ENCODE results near the gene TPRN. TPM values are rescaled to one million over a fixed set of nuclear protein-coding genes. Genes with fewer than 3 reads are reported as not detected.

Gene TPRN
- total and polyA plus RNA-seq, 5 donors, result 4.8 to 13.9 (median 7.9) TPM

DNA sequence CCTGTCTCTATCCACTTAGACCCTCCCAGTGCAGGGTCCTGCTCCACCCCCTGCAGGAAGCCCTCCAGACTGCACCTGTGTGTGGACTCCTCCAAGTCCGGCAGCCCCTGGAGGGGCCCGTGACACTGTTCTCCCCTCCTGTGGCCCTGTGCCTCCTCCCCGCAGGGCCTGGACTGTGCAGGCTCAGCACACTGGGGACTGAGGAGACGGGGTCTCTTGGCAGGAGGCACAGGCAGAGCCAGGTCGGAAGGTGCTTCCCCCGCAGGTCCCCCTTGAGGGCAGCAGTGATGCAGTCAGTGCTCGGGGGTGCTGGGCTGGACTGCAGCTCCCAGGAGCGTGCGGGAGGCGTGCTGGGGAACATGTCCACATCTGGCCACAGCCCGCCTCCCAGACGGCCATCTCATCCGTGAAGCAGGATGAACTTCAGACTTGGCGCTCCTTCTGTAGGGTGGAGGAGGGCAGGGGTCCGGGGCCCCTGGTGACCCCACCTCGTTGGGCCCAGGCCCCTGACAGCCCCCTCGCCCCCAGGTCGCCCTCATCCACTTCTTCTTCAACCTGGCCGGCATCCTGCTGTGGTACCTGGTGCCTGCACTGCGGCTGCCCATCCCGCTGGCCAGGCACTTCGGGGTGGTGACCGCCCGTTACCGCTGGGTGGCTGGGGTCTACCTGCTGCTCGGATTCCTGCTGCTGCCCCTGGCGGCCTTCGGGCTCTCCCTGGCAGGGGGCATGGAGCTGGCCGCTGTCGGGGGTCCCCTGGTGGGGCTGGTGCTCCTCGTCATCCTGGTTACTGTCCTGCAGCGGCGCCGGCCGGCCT lies 35.1 kb upstream of the TPRN start:
- no peak overlapping the region for H3K27ac ChIP-seq (ENCODE audit: low read length)
- no peaks in the 10 kb centered on the region for H3K4me1 ChIP-seq (ENCODE audit: control insufficient read depth, insufficient read depth, low read length)
- H3K4me3 ChIP-seq (ENCODE audit: low read length), result no peak overlapping the region
- no peaks in the 10 kb centered on the region for H3K27me3 ChIP-seq (ENCODE audit: control insufficient read depth, insufficient read depth)
- H3K9me3 ChIP-seq (ENCODE audit: control insufficient read depth, low read length), result no peaks in the 10 kb centered on the region
- WGBS, result 64% methylated on average over 35 of the region's 35 CpGs
- ATAC-seq (no peak), DNase-seq (no peak)
- intact Hi-C loops (cut with DNase I), result no loop called here

DNA sequence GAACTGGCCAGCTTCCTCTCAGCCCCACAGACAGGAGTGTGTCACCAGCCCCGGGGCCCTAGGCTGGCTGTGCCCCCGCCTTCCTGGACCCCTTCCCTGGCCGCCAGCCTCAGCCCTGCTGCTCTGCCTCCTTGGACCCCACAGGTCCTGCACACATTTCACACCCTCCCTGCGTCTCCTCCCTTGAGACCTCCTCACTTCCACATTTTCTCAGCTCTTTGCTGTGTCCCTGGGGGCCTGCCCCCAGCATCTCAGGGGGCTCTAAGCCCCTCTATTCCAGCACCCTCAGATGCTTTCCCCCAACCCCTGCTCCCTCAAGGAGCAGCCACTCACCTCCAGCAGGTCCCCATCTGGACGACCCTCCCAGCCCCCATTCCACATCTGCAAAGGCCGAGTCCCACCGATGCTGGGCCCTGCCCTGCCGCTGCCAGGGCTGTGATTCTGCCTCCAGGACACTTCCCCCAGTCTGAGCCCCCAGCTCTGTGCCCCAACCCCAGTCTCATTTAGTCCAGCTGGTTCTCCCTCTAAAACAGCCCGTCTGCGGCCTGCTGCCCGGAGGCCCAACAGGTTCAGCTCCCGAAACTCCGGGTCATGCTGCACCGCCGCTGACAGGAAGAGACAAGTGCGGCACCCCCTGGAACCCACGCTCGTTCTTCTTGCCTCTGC lies 34.4 kb upstream of the TPRN start:
- 65% methylated on average over 18 of the region's 18 CpGs for WGBS
- intact Hi-C loops (cut with DNase I), result no loop called here
- ATAC-seq, result no peak
- no peak for DNase-seq
- Histone ChIP-seq H3K4me1 (ENCODE audit: control insufficient read depth, insufficient read depth, low read length) (no peaks in the 10 kb centered on the region), H3K9me3 (ENCODE audit: control insufficient read depth, low read length) (no peaks in the 10 kb centered on the region), H3K27ac (ENCODE audit: low read length) (no peak overlapping the region), H3K27me3 (ENCODE audit: control insufficient read depth, insufficient read depth) (no peaks in the 10 kb centered on the region), H3K4me3 (ENCODE audit: low read length) (no peak overlapping the region)

DNA sequence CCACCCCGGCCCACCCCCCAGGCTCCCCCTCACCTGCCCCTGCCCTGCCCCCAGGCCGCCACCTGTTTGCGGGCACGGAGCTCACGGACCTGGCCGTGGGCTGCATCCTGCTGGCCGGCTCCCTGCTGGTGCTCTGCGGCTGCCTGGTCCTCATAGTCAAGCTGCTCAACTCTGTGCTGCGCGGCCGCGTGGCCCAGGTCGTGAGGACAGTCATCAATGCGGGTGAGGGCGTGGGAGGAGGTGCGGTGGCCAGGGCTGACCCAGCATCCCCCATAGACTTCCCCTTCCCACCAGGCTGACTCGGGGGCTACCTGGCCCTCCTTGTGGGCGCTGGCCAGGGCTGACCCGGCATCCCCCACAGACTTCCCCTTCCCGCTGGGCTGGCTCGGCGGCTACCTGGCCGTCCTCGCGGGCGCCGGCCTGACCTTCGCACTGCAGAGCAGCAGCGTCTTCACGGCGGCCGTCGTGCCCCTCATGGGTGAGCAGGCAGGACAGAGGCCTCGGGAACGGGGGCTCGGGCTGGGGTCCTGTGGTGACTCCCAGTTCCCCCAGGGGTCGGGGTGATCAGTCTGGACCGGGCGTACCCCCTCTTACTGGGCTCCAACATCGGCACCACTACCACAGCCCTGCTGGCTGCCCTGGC lies 33.6 kb upstream of the TPRN start:
- intact Hi-C loops (cut with DNase I), result no loop called here
- Histone ChIP-seq H3K27me3 (ENCODE audit: control insufficient read depth, insufficient read depth) (no peaks in the 10 kb centered on the region), H3K4me1 (ENCODE audit: control insufficient read depth, insufficient read depth, low read length) (no peaks in the 10 kb centered on the region), H3K27ac (ENCODE audit: low read length) (no peak overlapping the region), H3K9me3 (ENCODE audit: control insufficient read depth, low read length) (no peaks in the 10 kb centered on the region), H3K4me3 (ENCODE audit: low read length) (no peak overlapping the region)
- DNase-seq (no peak), ATAC-seq (no peak)
- 57% methylated on average over 40 of the region's 40 CpGs for WGBS

GRCh38 chr9:137233143-137233980 lies 32.8 kb upstream of the TPRN start:
- no peaks in the 10 kb centered on the region for H3K4me1 ChIP-seq (ENCODE audit: control insufficient read depth, insufficient read depth, low read length)
- no peaks in the 10 kb centered on the region for H3K9me3 ChIP-seq (ENCODE audit: control insufficient read depth, low read length)
- H3K27ac ChIP-seq (ENCODE audit: low read length), result no peak overlapping the region
- no peaks in the 10 kb centered on the region for H3K27me3 ChIP-seq (ENCODE audit: control insufficient read depth, insufficient read depth)
- no peak overlapping the region for H3K4me3 ChIP-seq (ENCODE audit: low read length)
- 70% methylated on average over 40 of the region's 40 CpGs for WGBS
- ATAC-seq (no peak), DNase-seq (no peak)
- intact Hi-C loops (cut with DNase I), result loop anchor here in 1 of 4 donors (2.0 kb wide), 2 partner anchors 27 to 111 kb away; no protein-coding TSS in a partner anchor

DNA sequence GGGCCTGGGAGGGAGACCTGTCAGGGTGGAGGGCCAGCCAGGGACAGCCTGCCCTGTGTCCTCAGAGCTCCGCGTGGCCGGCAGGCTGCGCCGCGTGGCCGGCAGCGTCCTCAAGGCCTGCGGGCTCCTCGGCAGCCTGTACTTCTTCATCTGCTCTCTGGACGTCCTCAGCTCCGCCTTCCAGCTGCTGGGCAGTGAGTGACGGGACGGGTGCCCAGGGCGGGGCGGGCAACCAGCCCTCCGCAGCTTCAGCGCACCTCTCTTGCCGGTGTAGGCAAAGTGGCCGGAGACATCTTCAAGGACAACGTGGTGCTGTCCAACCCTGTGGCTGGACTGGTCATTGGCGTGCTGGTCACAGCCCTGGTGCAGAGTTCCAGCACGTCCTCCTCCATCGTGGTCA lies 32.0 kb upstream of the TPRN start:
- ATAC-seq (no peak), DNase-seq (no peak)
- Histone ChIP-seq H3K27ac (ENCODE audit: low read length) (no peak overlapping the region), H3K27me3 (ENCODE audit: control insufficient read depth, insufficient read depth) (no peaks in the 10 kb centered on the region), H3K4me3 (ENCODE audit: low read length) (no peak overlapping the region), H3K9me3 (ENCODE audit: control insufficient read depth, low read length) (no peaks in the 10 kb centered on the region), H3K4me1 (ENCODE audit: control insufficient read depth, insufficient read depth, low read length) (no peaks in the 10 kb centered on the region)
- WGBS, result 68% methylated on average over 24 of the region's 24 CpGs
- intact Hi-C loops (cut with DNase I), result loop anchor here in 1 of 4 donors (2.0 kb wide), 2 partner anchors 28 to 110 kb away; no protein-coding TSS in a partner anchor

DNA sequence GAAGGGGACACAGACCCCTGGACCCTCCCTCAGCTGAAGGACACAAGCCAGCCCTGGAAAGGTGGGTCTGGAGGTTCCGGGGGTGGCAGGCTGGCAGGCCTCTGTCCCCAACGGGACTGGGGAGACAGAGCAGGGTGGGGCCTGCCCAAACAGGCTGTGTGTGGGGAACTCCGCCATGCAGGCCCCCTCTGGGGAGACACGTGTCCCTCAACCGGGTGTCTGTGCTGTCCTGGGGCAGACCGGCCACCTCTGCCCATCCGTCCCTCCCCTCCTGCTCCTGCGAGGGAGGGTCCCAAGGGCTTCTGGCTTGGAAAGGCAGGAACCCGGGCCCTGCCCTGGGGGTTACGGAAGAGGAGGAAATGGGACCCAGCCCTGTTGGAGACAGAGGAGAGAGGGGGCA lies 31.6 kb upstream of the TPRN start:
- 60% methylated on average over 10 of the region's 10 CpGs for WGBS
- intact Hi-C loops (cut with DNase I), result loop anchor here in 1 of 4 donors (2.0 kb wide), 2 partner anchors 29 to 109 kb away; no protein-coding TSS in a partner anchor
- H3K27me3 ChIP-seq (ENCODE audit: control insufficient read depth, insufficient read depth), result no peaks in the 10 kb centered on the region
- no peak for DNase-seq
- H3K4me1 ChIP-seq (ENCODE audit: control insufficient read depth, insufficient read depth, low read length), result no peaks in the 10 kb centered on the region
- H3K4me3 ChIP-seq (ENCODE audit: low read length), result no peak overlapping the region
- no peak for ATAC-seq
- no peak overlapping the region for H3K27ac ChIP-seq (ENCODE audit: low read length)
- no peaks in the 10 kb centered on the region for H3K9me3 ChIP-seq (ENCODE audit: control insufficient read depth, low read length)

DNA sequence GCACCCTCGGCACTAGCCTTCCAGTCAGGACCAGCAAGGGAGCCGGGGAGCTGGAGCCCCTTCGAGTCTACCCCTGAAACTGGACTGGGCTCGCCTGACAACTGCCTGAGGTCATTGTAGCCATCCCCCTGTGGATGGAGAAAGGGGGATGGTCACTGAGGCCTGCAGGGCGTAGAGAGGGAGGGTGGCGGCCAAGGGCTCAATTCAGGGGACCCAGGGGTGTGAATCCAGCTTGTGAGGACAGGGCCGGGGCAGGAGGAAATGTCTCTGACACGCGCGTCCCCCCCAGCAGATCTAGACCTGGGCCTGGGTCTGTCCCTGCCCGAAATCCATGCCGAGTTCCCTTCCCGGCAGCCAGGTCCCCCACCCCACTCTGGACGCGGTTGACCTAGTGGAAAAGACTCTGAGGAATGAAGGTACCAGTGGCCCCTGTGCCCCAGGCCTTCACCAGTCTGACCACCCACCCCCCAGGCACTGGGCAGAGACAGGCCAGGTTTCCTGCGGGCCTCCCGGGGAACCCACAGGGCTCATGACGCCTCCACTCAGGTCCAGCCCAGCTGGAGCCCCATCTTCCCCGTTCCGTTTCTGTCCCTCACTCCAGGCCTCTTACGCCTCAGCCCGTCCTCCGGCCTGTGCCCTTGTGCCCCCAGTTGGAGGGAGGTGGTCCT lies 31.0 kb upstream of the TPRN start:
- intact Hi-C loops (cut with DNase I), result loop anchor here in 1 of 4 donors (2.0 kb wide), 2 partner anchors 29 to 109 kb away; no protein-coding TSS in a partner anchor
- DNase-seq (no peak), ATAC-seq (no peak)
- WGBS, result 78% methylated on average over 23 of the region's 23 CpGs
- Histone ChIP-seq H3K27ac (ENCODE audit: low read length) (no peak overlapping the region), H3K4me3 (ENCODE audit: low read length) (no peak overlapping the region), H3K9me3 (ENCODE audit: control insufficient read depth, low read length) (no peaks in the 10 kb centered on the region), H3K27me3 (ENCODE audit: control insufficient read depth, insufficient read depth) (no peaks in the 10 kb centered on the region), H3K4me1 (ENCODE audit: control insufficient read depth, insufficient read depth, low read length) (no peaks in the 10 kb centered on the region)

DNA sequence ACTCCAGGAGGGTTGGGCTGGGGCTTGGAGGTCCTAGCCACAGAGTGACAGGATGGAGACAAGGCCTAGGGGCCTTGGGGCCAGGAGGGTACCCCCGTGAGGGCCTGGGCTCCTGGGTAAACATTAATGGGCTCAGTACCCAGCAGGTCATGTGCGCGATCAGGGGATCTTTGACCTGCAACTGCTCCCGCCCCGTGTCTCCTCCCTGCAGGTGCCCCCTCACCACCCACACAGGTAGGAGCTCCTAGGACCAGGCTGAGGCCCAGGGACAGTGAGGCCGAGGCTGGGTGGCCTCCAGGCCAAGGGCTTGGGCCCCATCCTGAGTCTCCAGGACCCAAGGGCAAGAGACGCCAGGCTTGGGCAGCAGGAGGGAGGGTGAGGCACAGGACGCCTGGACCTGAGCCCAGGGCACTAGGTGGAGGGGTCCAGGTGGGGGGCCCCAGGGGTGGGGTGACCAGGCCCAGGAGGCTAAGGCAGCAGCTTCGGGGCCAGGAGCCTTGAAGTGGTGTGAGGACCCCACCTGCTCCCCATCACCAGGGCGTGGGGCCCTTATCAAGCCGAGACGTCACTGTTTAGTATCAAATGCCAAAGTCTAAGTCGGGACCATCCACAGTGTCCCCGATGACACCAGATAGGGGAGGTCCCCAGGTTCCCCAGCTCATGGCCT lies 30.3 kb upstream of the TPRN start, which contains the start of gene SLC34A3:
TSS of gene SLC34A3 (plus strand) at position 197 of the 667 bp plus-strand sequence. CDS start 802 bp downstream, outside the sequence.
- intact Hi-C loops (cut with DNase I), result no loop called here
- peak in 1 of 3 donors; percentile 50 for DNase-seq
- H3K9me3 ChIP-seq (ENCODE audit: control insufficient read depth, low read length), result no peaks in the 10 kb centered on the region
- no peaks in the 10 kb centered on the region for H3K4me1 ChIP-seq (ENCODE audit: control insufficient read depth, insufficient read depth, low read length)
- no peak within 1 kb of the TSS for H3K27ac ChIP-seq (ENCODE audit: low read length)
- no peaks in the 10 kb centered on the region for H3K27me3 ChIP-seq (ENCODE audit: control insufficient read depth, insufficient read depth)
- H3K4me3 ChIP-seq (ENCODE audit: low read length), result no peak within 1 kb of the TSS
- WGBS, result 63% methylated on average over 14 of the region's 14 CpGs
- no peak for ATAC-seq

DNA sequence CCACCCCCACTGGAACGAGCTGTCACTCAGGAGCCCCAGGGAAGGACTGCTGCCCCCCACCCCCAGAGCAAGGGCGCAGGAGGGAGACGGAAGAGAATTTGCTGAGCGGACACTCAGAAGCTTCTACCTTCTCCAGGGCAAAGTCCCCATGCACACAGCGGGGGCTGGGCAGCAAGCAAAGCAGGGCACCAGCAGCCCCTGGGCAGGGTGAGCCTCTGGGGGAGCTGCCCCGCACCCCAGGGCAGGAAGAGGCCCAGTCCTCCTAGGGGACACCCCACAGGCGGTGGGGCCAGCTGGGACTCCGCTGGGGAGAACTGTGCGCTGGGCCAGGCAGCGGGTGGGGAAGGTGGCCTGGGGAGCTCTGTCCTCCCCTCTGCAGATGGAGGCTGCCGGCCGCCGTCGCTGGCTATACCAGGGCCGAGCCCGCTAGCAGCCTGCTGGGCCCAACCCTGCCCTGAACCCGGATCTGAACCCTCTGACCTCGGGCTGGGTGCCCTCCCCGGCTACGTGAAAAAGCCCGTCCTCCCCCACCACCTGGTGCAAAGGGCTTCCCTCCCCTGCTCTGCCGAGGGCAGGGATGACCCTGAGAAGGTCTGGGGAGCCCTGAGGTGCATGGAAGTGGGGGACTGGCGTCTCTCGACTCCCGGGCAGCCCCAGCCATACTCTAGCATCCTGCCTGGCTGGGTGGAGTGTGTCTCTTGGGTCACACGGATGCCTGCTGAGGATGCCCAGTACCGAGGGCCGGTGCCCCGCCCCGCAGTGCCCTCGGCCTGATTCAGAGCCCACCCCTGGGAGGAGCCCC lies 29.6 kb upstream of the TPRN start:
- ATAC-seq, result no peak

More for the DNA sequence above, 29.6 kb upstream of the TPRN start:
- Histone ChIP-seq H3K4me3 (ENCODE audit: low read length) (no peak overlapping the region), H3K9me3 (ENCODE audit: control insufficient read depth, low read length) (no peaks in the 10 kb centered on the region), H3K4me1 (ENCODE audit: control insufficient read depth, insufficient read depth, low read length) (no peaks in the 10 kb centered on the region), H3K27me3 (ENCODE audit: control insufficient read depth, insufficient read depth) (no peaks in the 10 kb centered on the region), H3K27ac (ENCODE audit: low read length) (no peak overlapping the region)
- intact Hi-C loops (cut with DNase I), result loop anchor here in 3 of 4 donors (5.0 kb wide), 1 partner anchor 108 kb away; no protein-coding TSS in a partner anchor
- 61% methylated on average over 31 of the region's 31 CpGs for WGBS
- DNase-seq, result peak in 1 of 3 donors; percentile 46
